Activated naive CD4-positive, alpha-beta T cell treated with anti-CD3 and anti-CD28 coated beads, Interleukin-2, amount 10 ng/mL, durations not matched to agents 7 days and 5 days (primary cell): ENCODE results near the gene TMEM233.
A peak's percentile ranks its signal among the peaks of the same experiment; 100 is the strongest.
"Not testable (repeated sequence)": the region's sequence is repeated elsewhere in the genome, so short reads cannot be mapped to it uniquely, and the experiment has no call there.

Experiments used
- CTCF ChIA-PET: fragments of 350-600 bp; sonication (Branson Sonifier 250); formaldehyde crosslinking; loops from one replicate; lab custom pipeline; 2021; ENCODE audit warnings: antibody characterized with exemption; lab: Charles Lee
- DNase-seq: peaks from one replicate; pipeline ENCODE4 v3.0.0-alpha.2; 2020
- H3K27ac Mint-ChIP-seq: one replicate; pipeline ENCODE4 v1.8.0; 2021; ENCODE audit warnings: mild to moderate bottlenecking, moderate library complexity, mixed read lengths
- H3K27me3 Mint-ChIP-seq: one replicate; pipeline ENCODE4 v1.8.0; 2021; ENCODE audit warnings: mild to moderate bottlenecking, mixed read lengths
- H3K36me3 Mint-ChIP-seq: one replicate; pipeline ENCODE4 v1.8.0; 2021; ENCODE audit warnings: mixed read lengths
- H3K4me1 Mint-ChIP-seq: one replicate; pipeline ENCODE4 v1.8.0; 2021; ENCODE audit warnings: mixed read lengths
- H3K4me3 Mint-ChIP-seq: one replicate; pipeline ENCODE4 v1.8.0; 2021; ENCODE audit warnings: mild to moderate bottlenecking, moderate library complexity, mixed read lengths
- H3K9me3 Mint-ChIP-seq: one replicate; pipeline ENCODE4 v1.8.0; 2021; ENCODE audit warnings: mixed read lengths

TMEM233 gene

DNA sequence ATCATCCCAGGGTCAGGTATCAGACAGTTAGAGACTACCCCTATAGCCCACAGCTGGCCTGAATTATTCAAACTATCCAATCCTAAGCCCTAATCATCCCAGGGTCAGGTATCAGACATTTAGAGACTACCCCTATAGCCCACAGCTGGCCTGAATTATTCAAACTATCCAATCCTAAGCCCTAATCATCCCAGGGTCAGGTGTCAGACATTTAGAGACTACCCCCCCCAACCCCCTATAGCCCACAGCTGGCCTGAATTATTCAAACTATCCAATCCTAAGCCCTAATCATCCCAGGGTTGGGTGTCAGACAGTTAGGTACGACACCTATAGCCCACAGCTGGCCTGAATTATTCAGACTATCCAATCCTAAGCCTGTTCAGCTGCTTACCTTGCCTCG, 63.4 kb downstream of the TMEM233 start:
- H3K27me3 Mint-ChIP-seq, H3K27ac Mint-ChIP-seq, H3K4me3 Mint-ChIP-seq, H3K36me3 Mint-ChIP-seq, H3K9me3 Mint-ChIP-seq, DNase-seq, H3K4me1 Mint-ChIP-seq: not testable (repeated sequence)
- CTCF ChIA-PET = interaction anchor here (3.1 kb wide), 1 partner anchor 213 kb away, joined by 16 read pairs; no protein-coding TSS in a partner anchor

GRCh38 chr12:119658166-119658565, 64.6 kb downstream of the TMEM233 start:
- H3K4me3 Mint-ChIP-seq, H3K4me1 Mint-ChIP-seq, DNase-seq, H3K36me3 Mint-ChIP-seq, H3K27ac Mint-ChIP-seq, H3K9me3 Mint-ChIP-seq: not testable (repeated sequence)
- CTCF ChIA-PET = interaction anchor here (0.9 to 3.1 kb wide), 4 partner anchors 9 to 214 kb away, joined by 4 to 16 read pairs (median 4); no protein-coding TSS in a partner anchor
- peaks cover 10% of the 10 kb centered on the region for H3K27me3 Mint-ChIP-seq

- DNase-seq = peak; percentile 60
- Mint-ChIP-seq H3K27me3 (peaks cover 10% of the 10 kb centered on the region), H3K4me3 (no peak overlapping the region), H3K4me1 (peaks cover 7% of the 10 kb centered on the region), H3K9me3 (no peaks in the 10 kb centered on the region), H3K36me3 (no peaks in the 10 kb centered on the region), H3K27ac (no peak overlapping the region)
- CTCF ChIA-PET = interaction anchor here (1.1 to 3.1 kb wide), 2 partner anchors 11 to 215 kb away, joined by 4 to 16 read pairs; no protein-coding TSS in a partner anchor
Measured at GRCh38 chr12:119659289-119659897, 65.8 kb downstream of the TMEM233 start.

- peaks cover 7% of the 10 kb centered on the region for H3K4me1 Mint-ChIP-seq
- H3K9me3 Mint-ChIP-seq = no peaks in the 10 kb centered on the region
- no peak overlapping the region for H3K27ac Mint-ChIP-seq
- DNase-seq = no peak
- no peaks in the 10 kb centered on the region for H3K36me3 Mint-ChIP-seq
- no peak overlapping the region for H3K4me3 Mint-ChIP-seq
- CTCF ChIA-PET = interaction anchor here (3.1 kb wide), 1 partner anchor 216 kb away, joined by 16 read pairs; no protein-coding TSS in a partner anchor
- peaks cover 10% of the 10 kb centered on the region for H3K27me3 Mint-ChIP-seq
Measured at GRCh38 chr12:119660076-119660475, 66.5 kb downstream of the TMEM233 start.

GRCh38 chr12:119661882-119662281, 68.3 kb downstream of the TMEM233 start:
- CTCF ChIA-PET = interaction anchor here (1.0 kb wide), 1 partner anchor 14 kb away, joined by 4 read pairs; no protein-coding TSS in a partner anchor
- H3K4me1 Mint-ChIP-seq = peaks cover 22% of the 10 kb centered on the region
- no peak for DNase-seq
- peaks cover 10% of the 10 kb centered on the region for H3K27me3 Mint-ChIP-seq
- H3K27ac Mint-ChIP-seq = no peak overlapping the region
- H3K9me3 Mint-ChIP-seq = no peaks in the 10 kb centered on the region
- no peaks in the 10 kb centered on the region for H3K36me3 Mint-ChIP-seq
- H3K4me3 Mint-ChIP-seq = no peak overlapping the region

- Mint-ChIP-seq H3K4me1 (peaks cover 38% of the 10 kb centered on the region), H3K27me3 (peaks cover 10% of the 10 kb centered on the region), H3K4me3 (no peak overlapping the region), H3K9me3 (no peaks in the 10 kb centered on the region), H3K27ac (no peak overlapping the region), H3K36me3 (peaks cover 9% of the 10 kb centered on the region)
- no peak for DNase-seq
- CTCF ChIA-PET = interaction anchor here (0.8 to 2.9 kb wide), 3 partner anchors 15 to 220 kb away, joined by 3 to 11 read pairs (median 7); no protein-coding TSS in a partner anchor
Measured at GRCh38 chr12:119664642-119665041, 71.1 kb downstream of the TMEM233 start.

DNA sequence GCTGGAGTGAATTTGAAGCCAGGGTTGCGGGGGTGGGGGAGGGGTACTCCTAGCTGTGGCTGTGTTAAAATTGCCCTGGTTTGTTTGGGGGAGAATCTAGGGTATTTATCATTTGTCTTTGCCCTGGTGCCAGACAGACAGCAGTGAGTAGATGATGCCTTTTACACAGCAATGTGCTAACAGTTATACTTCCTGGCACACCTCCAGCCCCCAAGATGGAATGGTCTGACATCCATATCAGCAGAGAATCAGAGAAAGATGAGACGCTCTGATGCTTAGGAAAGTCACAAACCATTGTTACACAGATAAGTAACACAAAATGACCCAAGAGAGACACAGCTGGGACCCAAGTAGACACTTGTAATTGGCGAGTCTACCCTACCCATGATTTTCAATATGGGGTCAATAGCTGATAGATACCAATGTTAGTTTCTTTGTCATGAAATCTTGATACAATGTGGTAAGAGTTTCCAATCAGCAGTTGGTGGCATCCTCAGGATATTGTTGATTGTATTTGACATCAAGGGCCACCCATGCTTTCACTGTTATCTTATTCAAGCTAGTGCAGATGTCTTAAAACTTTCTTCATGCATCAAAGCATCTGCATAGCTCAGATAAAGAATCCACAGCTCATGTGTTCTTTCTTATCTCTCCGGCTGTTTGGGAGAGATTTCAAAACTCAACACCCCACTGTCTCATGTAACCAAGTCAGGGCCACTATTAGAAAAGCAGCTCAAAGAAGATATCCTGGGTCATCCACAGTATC, 71.8 kb downstream of the TMEM233 start:
- Mint-ChIP-seq H3K9me3 (no peaks in the 10 kb centered on the region), H3K4me1 (peaks cover 39% of the 10 kb centered on the region), H3K4me3 (no peak overlapping the region), H3K36me3 (peaks cover 16% of the 10 kb centered on the region), H3K27me3 (peaks cover 10% of the 10 kb centered on the region), H3K27ac (no peak overlapping the region)
- DNase-seq = no peak
- CTCF ChIA-PET = interaction anchor here (0.8 to 2.9 kb wide), 4 partner anchors 10 to 221 kb away, joined by 3 to 11 read pairs (median 6); no protein-coding TSS in a partner anchor

DNA sequence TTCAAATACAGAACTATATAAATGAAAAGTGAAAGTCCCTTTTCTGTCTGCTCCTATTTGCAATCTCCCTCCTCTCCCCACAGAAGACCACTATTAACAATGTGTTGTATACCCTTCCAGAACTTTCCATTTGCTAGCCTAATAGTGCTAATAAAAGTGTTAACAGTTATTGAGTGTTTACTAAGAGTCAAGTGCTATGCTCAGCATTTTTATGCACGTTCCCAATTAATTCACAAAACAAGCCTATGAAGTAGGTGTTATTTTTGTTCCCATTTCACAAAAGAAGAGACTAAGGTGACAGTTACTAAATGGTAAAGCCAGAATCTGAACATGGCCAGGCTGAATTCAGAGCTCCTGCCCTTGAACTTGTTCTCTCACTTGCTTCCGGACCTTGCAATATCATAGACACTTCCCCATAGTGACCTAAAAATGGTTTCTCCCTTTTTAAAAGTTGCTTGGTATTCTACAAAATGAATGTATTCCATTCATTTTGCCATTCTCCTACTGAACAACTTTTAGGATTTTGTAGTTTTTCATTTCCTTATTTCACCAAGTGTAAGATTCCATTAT, 72.7 kb downstream of the TMEM233 start:
- no peak for DNase-seq
- Mint-ChIP-seq H3K27ac (peak overlapping the region; percentile 46), H3K4me1 (peaks cover 47% of the 10 kb centered on the region), H3K36me3 (peaks cover 23% of the 10 kb centered on the region), H3K27me3 (peaks cover 10% of the 10 kb centered on the region), H3K4me3 (peak overlapping the region; percentile 91), H3K9me3 (no peaks in the 10 kb centered on the region)
- CTCF ChIA-PET = interaction anchor here (0.8 to 1.8 kb wide), 2 partner anchors 17 to 222 kb away, joined by 3 to 7 read pairs; no protein-coding TSS in a partner anchor

DNA sequence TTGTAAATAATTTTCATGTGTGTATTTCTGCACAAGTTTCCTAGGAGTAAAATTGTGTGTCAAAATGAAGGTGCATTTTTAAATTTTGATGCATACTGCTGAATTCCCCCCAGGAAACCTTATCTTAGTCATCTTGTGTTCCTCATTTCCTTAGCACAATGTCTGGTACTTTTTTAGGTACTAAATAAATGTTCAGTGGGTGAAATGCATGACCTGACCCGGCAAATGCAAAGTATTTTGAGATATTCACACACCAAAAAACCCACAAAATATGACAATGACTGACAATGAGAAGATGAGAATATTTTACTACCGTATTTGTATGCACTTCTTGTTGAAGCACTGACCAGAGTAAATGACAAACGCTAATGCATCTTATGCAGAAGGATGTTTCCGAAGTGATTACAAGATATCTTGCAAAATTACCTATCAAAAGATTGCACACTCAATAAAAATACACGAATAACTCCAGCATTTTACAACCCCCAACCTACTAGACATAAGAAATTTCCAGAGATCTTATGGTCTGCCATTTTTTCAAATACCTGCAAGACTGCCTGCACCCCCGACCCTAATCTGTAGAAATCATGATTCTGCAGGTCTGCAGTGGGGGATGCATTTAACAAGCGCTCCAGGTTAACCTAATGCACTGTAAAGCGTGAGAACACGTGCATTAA, 73.5 kb downstream of the TMEM233 start:
- H3K4me1 Mint-ChIP-seq = peaks cover 53% of the 10 kb centered on the region
- peaks cover 10% of the 10 kb centered on the region for H3K27me3 Mint-ChIP-seq
- CTCF ChIA-PET = interaction anchor here (0.5 to 2.0 kb wide), 6 partner anchors 9 to 236 kb away, joined by 3 to 8 read pairs (median 4); no protein-coding TSS in a partner anchor
- peak overlapping the region; percentile 89 for H3K27ac Mint-ChIP-seq
- DNase-seq = no peak
- peaks cover 29% of the 10 kb centered on the region for H3K36me3 Mint-ChIP-seq
- no peaks in the 10 kb centered on the region for H3K9me3 Mint-ChIP-seq
- peak overlapping the region; percentile 91 for H3K4me3 Mint-ChIP-seq

GRCh38 chr12:119667577-119668323, 74.2 kb downstream of the TMEM233 start, which contains the start of gene PRKAB1:
TSS of gene PRKAB1 (plus strand) at chr12:119668133. CDS start at chr12:119668245, 112 bp downstream.
- peak within 1 kb of the TSS; percentile 94 for H3K27ac Mint-ChIP-seq
- CTCF ChIA-PET = interaction anchor here (0.5 to 2.0 kb wide), 8 partner anchors 8 to 235 kb away, joined by 3 to 8 read pairs (median 4); no protein-coding TSS in a partner anchor
- peaks cover 59% of the 10 kb centered on the region for H3K4me1 Mint-ChIP-seq
- H3K36me3 Mint-ChIP-seq = peaks cover 36% of the 10 kb centered on the region
- peak; percentile 98 for DNase-seq
- H3K27me3 Mint-ChIP-seq = peaks cover 2% of the 10 kb centered on the region
- H3K9me3 Mint-ChIP-seq = no peaks in the 10 kb centered on the region
- H3K4me3 Mint-ChIP-seq = peak within 1 kb of the TSS; percentile 91

GRCh38 chr12:119668324-119668841, 74.8 kb downstream of the TMEM233 start:
- H3K27ac Mint-ChIP-seq = peak overlapping the region; percentile 94
- CTCF ChIA-PET = interaction anchor here (0.6 to 2.0 kb wide), 6 partner anchors 13 to 234 kb away, joined by 3 to 8 read pairs (median 4); no protein-coding TSS in a partner anchor
- peak overlapping the region; percentile 91 for H3K4me3 Mint-ChIP-seq
- no peaks in the 10 kb centered on the region for H3K27me3 Mint-ChIP-seq
- peaks cover 42% of the 10 kb centered on the region for H3K36me3 Mint-ChIP-seq
- H3K4me1 Mint-ChIP-seq = peaks cover 66% of the 10 kb centered on the region
- no peak for DNase-seq
- no peaks in the 10 kb centered on the region for H3K9me3 Mint-ChIP-seq

DNA sequence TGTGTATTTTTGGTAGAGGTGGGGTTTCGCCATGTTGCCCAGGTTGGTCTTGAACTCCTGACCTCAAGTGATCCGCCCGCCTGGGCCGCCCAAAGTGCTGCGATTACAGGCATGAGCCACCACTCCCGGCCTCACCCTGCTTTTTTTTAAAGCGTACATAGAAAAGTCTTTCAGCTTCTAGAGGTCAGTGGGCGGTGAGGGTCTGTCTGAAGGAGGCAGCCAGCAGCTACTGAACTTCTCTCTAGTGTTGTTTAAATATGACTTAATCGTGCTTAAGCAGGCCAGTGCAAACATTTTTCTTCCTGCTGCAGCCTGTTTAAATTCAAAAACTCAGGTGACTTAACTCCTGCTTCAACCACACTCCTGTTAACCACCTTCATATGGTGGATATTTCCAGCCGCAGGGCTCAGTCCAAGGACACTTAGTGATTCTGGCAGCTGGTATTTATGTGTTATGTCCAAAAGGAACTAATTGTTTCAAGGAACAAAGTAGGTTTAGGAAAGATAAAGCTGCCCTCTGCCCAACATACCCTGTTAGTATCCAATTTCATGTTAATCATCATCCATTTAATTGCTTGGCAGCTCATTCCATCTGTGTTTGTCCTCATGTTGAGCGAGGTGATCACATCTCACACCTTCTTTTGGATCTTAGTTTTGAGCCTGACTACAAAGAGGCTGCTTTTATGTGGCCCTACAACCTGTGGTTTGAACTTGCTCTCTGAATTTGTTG, 76.3 kb downstream of the TMEM233 start:
- peaks cover 57% of the 10 kb centered on the region for H3K36me3 Mint-ChIP-seq
- peak overlapping the region; percentile 79 for H3K27ac Mint-ChIP-seq
- CTCF ChIA-PET = no interaction called here
- no peak for DNase-seq
- peaks cover 78% of the 10 kb centered on the region for H3K4me1 Mint-ChIP-seq
- no peaks in the 10 kb centered on the region for H3K27me3 Mint-ChIP-seq
- peak overlapping the region; percentile 50 for H3K4me3 Mint-ChIP-seq
- H3K9me3 Mint-ChIP-seq = no peaks in the 10 kb centered on the region
